Measurements from ENCODE around the gene ENTPD8. TPM values are rescaled to one million over a fixed set of nuclear protein-coding genes. Genes with fewer than 3 reads are reported as not detected.

Gene ENTPD8
- total RNA-seq, 1 donor from 2014 or later: 0.21 TPM

- no peak for DNase-seq (ENCODE audit: low spot score)
- Mint-ChIP-seq H3K9me3 (ENCODE audit: unreplicated experiment) (no peaks in the 10 kb centered on the region), H3K4me1 (ENCODE audit: unreplicated experiment) (peaks cover 6% of the 10 kb centered on the region), H3K4me3 (ENCODE audit: unreplicated experiment) (peak overlapping the region; percentile 56), H3K27me3 (ENCODE audit: unreplicated experiment) (peaks cover 5% of the 10 kb centered on the region), H3K27ac (ENCODE audit: unreplicated experiment) (peak overlapping the region; percentile 54), H3K36me3 (ENCODE audit: low read depth, unreplicated experiment) (peaks cover 4% of the 10 kb centered on the region)
- TF ChIP-seq CTCF (IDR thresholded peaks at IDR 0.05; ENCODE audit: unreplicated experiment): no peak
Measured at GRCh38 chr9:137390553-137391410, 50.4 kb downstream of the ENTPD8 start.

DNA sequence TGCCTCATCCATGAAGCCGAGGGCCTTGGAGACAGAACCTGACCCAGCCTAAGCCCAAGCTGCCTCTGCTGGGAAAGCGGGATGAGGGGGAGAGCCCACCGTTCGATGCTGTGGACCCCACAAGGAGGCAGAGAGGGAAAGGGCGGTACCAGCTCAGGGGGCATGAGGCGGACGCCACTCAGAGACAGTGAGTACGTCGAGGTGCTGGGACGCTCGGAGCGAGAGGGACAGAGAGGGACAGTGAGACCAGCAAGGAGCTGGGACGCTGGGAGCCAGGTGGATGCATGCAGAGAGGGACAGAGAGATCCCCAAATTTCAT, 51.8 kb downstream of the ENTPD8 start:
- no peak for TF ChIP-seq CTCF (IDR thresholded peaks at IDR 0.05; ENCODE audit: unreplicated experiment)
- no peak for DNase-seq (ENCODE audit: low spot score)
- Mint-ChIP-seq H3K9me3 (ENCODE audit: unreplicated experiment) (no peaks in the 10 kb centered on the region), H3K4me1 (ENCODE audit: unreplicated experiment) (peaks cover 6% of the 10 kb centered on the region), H3K27ac (ENCODE audit: unreplicated experiment) (no peak overlapping the region), H3K36me3 (ENCODE audit: low read depth, unreplicated experiment) (peaks cover 4% of the 10 kb centered on the region), H3K4me3 (ENCODE audit: unreplicated experiment) (peak overlapping the region; percentile 72), H3K27me3 (ENCODE audit: unreplicated experiment) (peaks cover 8% of the 10 kb centered on the region)

GRCh38 chr9:137388589-137389427, 52.3 kb downstream of the ENTPD8 start:
- no peaks in the 10 kb centered on the region for H3K9me3 Mint-ChIP-seq (ENCODE audit: unreplicated experiment)
- peaks cover 4% of the 10 kb centered on the region for H3K36me3 Mint-ChIP-seq (ENCODE audit: low read depth, unreplicated experiment)
- H3K4me1 Mint-ChIP-seq (ENCODE audit: unreplicated experiment): peaks cover 6% of the 10 kb centered on the region
- no peak overlapping the region for H3K4me3 Mint-ChIP-seq (ENCODE audit: unreplicated experiment)
- H3K27ac Mint-ChIP-seq (ENCODE audit: unreplicated experiment): no peak overlapping the region
- no peak for DNase-seq (ENCODE audit: low spot score)
- H3K27me3 Mint-ChIP-seq (ENCODE audit: unreplicated experiment): peaks cover 8% of the 10 kb centered on the region
- TF ChIP-seq CTCF (IDR thresholded peaks at IDR 0.05; ENCODE audit: unreplicated experiment): no peak

DNA sequence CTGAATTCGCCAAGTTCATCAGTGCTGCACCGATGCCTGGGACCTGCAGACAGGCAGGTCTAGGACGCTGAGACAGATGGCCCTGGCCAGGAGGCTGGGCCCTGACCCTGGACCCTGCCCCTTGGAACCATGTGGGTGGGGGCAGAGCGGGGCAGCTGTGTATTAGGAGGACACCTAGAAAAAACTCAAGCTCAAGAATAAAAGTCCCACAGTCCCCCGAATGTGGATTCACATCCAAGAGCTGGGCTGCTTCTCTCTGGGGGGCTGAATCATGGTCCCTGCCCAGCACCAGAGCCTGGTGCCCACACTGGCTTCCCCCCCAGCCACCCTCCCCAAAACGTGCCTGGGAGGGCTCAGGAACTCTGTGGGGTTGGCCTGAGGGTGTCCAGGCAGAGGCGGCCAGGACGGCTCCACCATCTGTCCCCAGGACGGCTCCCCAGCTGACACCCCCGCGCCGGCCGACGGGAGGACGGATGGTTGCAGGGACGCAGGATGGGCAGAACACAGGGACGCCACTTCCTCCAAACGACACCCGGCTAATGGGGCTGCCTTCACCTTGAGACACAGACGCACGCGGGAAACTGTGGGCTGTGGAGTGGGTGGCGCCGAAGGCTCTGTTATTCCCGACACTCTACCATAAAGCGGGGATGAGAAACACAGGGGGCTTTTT, 53.1 kb downstream of the ENTPD8 start:
- H3K27ac Mint-ChIP-seq (ENCODE audit: unreplicated experiment): peak overlapping the region; percentile 86
- H3K36me3 Mint-ChIP-seq (ENCODE audit: low read depth, unreplicated experiment): peaks cover 4% of the 10 kb centered on the region
- no peak for TF ChIP-seq CTCF (IDR thresholded peaks at IDR 0.05; ENCODE audit: unreplicated experiment)

More for the DNA sequence above, 53.1 kb downstream of the ENTPD8 start:
- DNase-seq (ENCODE audit: low spot score): no peak
- peaks cover 8% of the 10 kb centered on the region for H3K27me3 Mint-ChIP-seq (ENCODE audit: unreplicated experiment)
- H3K4me3 Mint-ChIP-seq (ENCODE audit: unreplicated experiment): no peak overlapping the region
- no peaks in the 10 kb centered on the region for H3K9me3 Mint-ChIP-seq (ENCODE audit: unreplicated experiment)
- peaks cover 6% of the 10 kb centered on the region for H3K4me1 Mint-ChIP-seq (ENCODE audit: unreplicated experiment)
